ENCODE measurements around the gene IL17C.

DNA sequence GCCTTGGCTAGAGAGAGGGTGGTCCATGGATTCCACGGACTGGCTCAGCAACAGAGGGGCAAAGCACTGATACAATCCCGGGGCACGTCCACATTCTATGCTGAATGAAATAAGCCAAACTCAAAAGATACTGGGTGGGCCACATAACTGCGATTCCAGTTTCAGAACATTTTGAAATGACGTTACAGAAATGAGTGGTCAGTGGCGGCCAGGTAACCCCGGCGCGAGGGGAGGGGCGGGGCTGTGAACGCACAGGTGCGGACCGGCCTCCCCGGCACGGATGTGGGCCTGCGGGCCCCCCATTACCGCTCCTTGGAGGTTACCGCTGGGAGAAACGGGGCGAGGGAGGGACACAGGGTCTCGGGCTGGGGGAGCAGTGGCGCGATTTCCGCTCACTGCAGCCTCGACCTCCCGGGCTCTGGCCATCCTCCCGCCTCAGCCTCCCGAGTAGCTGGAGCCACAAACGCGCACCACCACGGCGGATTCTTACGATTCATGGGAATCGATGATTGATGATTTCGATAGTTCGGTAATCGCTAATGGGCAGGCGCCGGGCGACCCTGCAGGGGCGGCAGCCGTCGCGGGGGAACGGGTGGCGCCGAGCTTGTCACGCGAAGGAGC is 24.0 kb downstream of the IL17C start:
- TF ChIP-seq, protein P1, sequence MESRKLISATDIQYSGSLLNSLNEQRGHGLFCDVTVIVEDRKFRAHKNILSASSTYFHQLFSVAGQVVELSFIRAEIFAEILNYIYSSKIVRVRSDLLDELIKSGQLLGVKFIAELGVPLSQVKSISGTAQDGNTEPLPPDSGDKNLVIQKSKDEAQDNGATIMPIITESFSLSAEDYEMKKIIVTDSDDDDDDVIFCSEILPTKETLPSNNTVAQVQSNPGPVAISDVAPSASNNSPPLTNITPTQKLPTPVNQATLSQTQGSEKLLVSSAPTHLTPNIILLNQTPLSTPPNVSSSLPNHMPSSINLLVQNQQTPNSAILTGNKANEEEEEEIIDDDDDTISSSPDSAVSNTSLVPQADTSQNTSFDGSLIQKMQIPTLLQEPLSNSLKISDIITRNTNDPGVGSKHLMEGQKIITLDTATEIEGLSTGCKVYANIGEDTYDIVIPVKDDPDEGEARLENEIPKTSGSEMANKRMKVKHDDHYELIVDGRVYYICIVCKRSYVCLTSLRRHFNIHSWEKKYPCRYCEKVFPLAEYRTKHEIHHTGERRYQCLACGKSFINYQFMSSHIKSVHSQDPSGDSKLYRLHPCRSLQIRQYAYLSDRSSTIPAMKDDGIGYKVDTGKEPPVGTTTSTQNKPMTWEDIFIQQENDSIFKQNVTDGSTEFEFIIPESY (CRISPR knock-in tag; IDR thresholded peaks at IDR 0.05): no peak
- TF ChIP-seq ZNF436 (CRISPR knock-in tag; IDR thresholded peaks at IDR 0.05) (no peak), SREBF2 (CRISPR knock-in tag; IDR thresholded peaks at IDR 0.05) (no peak), EGR1 (conservative IDR thresholded peaks at IDR 0.05) (peak; percentile 13; the same call in 1 of the 2 replicates)
- TF ChIP-seq, protein P2, sequence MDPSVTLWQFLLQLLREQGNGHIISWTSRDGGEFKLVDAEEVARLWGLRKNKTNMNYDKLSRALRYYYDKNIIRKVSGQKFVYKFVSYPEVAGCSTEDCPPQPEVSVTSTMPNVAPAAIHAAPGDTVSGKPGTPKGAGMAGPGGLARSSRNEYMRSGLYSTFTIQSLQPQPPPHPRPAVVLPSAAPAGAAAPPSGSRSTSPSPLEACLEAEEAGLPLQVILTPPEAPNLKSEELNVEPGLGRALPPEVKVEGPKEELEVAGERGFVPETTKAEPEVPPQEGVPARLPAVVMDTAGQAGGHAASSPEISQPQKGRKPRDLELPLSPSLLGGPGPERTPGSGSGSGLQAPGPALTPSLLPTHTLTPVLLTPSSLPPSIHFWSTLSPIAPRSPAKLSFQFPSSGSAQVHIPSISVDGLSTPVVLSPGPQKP (CRISPR knock-in tag; IDR thresholded peaks at IDR 0.05): no peak
- TF ChIP-seq, protein P3, sequence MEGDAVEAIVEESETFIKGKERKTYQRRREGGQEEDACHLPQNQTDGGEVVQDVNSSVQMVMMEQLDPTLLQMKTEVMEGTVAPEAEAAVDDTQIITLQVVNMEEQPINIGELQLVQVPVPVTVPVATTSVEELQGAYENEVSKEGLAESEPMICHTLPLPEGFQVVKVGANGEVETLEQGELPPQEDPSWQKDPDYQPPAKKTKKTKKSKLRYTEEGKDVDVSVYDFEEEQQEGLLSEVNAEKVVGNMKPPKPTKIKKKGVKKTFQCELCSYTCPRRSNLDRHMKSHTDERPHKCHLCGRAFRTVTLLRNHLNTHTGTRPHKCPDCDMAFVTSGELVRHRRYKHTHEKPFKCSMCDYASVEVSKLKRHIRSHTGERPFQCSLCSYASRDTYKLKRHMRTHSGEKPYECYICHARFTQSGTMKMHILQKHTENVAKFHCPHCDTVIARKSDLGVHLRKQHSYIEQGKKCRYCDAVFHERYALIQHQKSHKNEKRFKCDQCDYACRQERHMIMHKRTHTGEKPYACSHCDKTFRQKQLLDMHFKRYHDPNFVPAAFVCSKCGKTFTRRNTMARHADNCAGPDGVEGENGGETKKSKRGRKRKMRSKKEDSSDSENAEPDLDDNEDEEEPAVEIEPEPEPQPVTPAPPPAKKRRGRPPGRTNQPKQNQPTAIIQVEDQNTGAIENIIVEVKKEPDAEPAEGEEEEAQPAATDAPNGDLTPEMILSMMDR (IDR thresholded peaks at IDR 0.05 in 2 of 3, conservative IDR thresholded peaks at IDR 0.05 in 1 of 3; ENCODE audit: insufficient read depth in 2 of 3, low read depth in 1 of 3, low read length in 3 of 3): no peak

Measured in K562 (cell line).